HG02943 (cell line): ENCODE measurements around the gene HOTAIR.

ENCODE experiments used
- ATAC-seq: cut with Tn5 transposase; IDR thresholded peaks from one replicate; pipeline ENCODE4 v1.9.1; 2021; ENCODE audit warnings: mild to moderate bottlenecking, low read depth, moderate library complexity; ENCODE audit not compliant: unreplicated experiment

Gene HOTAIR

DNA sequence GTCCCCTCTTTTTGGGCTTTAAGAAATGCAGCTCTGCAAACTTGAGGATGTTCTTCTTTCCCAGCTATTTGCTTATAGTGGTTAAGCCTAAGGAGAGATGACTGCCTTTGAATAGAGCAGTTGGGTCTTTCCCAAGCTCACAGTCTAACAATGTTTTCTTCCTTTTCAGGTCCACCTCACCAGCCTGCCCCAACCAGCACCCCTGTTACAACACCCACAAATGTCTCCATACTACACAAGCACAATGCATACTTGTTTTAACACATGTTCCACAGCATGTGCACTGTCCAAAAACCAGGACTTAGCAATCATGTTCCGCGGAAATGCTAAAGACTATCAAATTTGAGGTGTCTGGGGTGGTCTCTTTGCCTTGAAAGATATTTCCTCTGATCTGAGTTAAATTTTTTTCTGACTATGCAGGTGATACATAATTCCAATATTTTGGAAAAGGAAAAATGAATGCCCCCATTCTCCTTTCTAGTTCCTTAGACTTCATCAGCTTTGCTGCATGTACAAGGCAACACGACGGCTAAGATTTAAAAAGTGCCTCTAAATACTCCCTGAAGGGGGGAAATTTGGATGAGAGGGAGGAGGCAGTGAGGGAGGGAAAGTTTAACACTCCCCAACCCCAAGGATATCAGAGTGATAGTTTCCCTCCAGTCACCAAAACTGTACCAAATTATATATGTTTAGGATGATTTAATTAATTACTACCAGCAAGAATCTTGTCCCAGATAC is 42.7 kb downstream of the HOTAIR start:
- no peak for ATAC-seq

- ATAC-seq = no peak
Observed at GRCh38 chr12:53930591-53931255, 44.0 kb downstream of the HOTAIR start.

GRCh38 chr12:53929527-53929926 is 45.2 kb downstream of the HOTAIR start:
- ATAC-seq = no peak

GRCh38 chr12:53928054-53928835 is 46.5 kb downstream of the HOTAIR start:
- no peak for ATAC-seq

GRCh38 chr12:53927220-53928029 is 47.3 kb downstream of the HOTAIR start:
- ATAC-seq = no peak

- ATAC-seq = no peak
Observed at GRCh38 chr12:53924521-53925405, 50.0 kb downstream of the HOTAIR start.

DNA sequence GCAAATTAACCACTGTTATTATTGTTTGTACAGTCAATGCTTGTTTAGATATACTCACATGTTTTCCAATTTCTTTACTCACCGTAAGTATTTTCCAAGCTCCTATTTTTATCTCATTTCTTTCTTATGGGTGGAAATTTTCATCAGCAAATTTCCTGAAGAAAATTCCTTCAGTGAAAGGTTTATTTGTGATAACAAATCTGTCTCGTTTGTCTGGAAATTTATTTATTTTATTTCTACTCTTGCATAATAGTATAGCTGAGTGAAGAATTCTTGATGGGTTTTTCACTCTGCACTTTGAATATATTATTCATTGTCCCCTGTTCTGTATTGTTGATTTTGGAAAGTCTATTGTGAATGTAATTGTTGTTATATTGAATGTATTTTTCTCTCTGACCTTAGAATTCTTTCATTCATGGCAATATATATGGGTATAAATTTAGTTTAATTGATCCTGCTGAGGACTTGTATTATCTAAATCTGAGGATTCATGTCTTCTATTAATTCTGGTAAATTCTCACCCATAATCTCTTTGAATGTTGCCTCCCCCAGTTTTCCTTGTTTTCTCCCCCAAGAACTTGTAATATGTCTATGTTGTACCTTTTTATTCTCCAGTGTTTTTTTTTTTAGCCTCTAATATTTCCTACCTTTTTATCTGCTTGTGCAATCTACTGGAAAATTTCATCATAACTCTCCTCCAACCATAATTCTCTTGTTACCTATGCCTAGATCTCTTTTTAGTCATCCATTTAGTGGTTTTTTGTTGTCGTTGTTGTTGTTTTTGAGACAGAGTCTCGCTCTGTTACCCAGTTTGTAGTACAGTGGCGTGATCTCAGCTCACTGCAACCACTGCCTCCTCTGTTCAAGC is 57.7 kb downstream of the HOTAIR start:
- ATAC-seq = no peak
